RWPE1 (cell line): ENCODE data around the gene ACTR3.

ENCODE experiments used
- CTCF ChIA-PET: fragments of 350-600 bp; sonication (Branson Sonifier 250); formaldehyde crosslinking; extraction: SDS; loops from one replicate; lab custom pipeline; 2021; lab: Yijun Ruan, JAX
- POLR2A ChIA-PET: fragments of 400-600 bp; formaldehyde crosslinking; extraction: SDS; loops from one replicate; lab custom pipeline; 2020; ENCODE audit warnings: antibody characterized with exemption; ENCODE audit not compliant: low non-redundant PET; lab: Yijun Ruan, JAX
- DNase-seq: peaks from one replicate; pipeline ENCODE4 v3.0.0; 2012; ENCODE audit warnings: low spot score
- H3K27ac ChIP-seq: fragments of 450-650 bp; 2 replicates; pipeline ENCODE4 v1.5.1; 2017
- CTCF ChIP-seq: fragments of 450-650 bp; conservative IDR thresholded peaks from 2 replicates; pipeline ENCODE4 v1.5.1; 2017; ENCODE audit warnings: low read depth, mild to moderate bottlenecking

Gene ACTR3

GRCh38 chr2:114001152-114001551 is 111.3 kb downstream of the ACTR3 start:
- no peak overlapping the region for H3K27ac ChIP-seq
- ChIA-PET POLR2A (no interaction called here), CTCF (interaction anchor here (0.6 kb wide), 1 partner anchor 258 kb away, joined by 5 read pairs; no protein-coding TSS in a partner anchor)
- no peak for TF ChIP-seq CTCF
- no peak for DNase-seq

- POLR2A ChIA-PET = no interaction called here
- CTCF ChIA-PET = no interaction called here
- no peak overlapping the region for H3K27ac ChIP-seq
- no peak for DNase-seq
- TF ChIP-seq CTCF = no peak
These were observed 112.0 kb downstream of the ACTR3 start for GRCh38 chr2:114001937-114002336.

DNA sequence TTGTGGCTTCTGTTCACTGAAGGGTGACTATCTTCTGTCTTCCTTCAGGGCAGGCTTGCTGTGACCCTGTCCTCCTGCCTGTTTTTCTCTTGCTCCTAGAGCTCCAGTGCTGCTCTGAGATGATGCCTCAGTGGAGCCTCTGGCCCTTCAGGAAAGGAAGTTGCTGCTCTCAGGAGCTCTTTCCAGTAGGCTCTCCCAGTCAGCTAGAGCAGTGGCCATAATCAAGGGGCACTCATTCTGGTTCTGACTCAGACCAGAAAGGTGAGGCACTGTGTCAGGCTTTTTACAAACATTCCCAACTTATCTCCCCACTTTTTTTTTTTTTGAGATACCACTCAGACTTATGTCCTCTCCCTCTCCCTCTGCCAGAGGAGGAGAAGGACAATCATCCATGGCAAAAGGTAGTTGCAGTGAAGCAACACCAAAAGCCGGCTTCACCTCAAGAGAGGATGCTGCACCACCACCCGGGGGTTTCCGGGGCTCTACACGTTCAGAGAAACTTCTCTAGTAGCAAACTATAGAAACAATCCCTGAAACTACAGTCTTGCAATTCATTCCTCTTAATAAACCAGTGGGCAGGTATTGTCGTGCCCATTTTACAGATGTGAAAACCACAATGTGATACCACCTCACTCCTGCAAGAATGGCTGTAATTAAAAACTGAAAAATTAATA is 115.4 kb downstream of the ACTR3 start:
- ChIA-PET CTCF (interaction anchor here (0.6 kb wide), 1 partner anchor 38 kb away, joined by 3 read pairs; no protein-coding TSS in a partner anchor), POLR2A (no interaction called here)
- no peak for TF ChIP-seq CTCF
- no peak for DNase-seq
- no peak overlapping the region for H3K27ac ChIP-seq

DNA sequence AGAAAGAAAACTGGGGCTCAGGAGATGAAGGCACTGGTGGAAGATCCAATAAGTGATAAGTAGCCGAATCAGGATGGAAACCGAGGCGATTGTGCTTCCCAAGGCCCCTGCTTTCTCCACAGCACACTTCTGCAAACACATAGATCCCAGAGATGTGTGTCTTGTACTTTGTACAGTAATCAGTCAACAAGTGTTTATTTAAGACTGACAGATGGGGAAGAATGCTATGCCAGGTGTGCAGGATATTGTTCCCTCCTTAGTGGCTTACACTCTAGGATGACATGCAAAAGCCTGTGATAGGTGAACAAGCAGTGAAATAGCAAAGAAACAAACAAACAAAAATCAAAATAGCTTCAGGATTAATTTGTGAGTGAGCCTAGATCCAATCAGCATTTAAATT is 116.6 kb downstream of the ACTR3 start:
- CTCF ChIA-PET = interaction anchor here (0.6 kb wide), 1 partner anchor 580 kb away, joined by 3 read pairs; no protein-coding TSS in a partner anchor
- no peak for TF ChIP-seq CTCF
- H3K27ac ChIP-seq = no peak overlapping the region
- POLR2A ChIA-PET = no interaction called here
- DNase-seq = no peak

DNA sequence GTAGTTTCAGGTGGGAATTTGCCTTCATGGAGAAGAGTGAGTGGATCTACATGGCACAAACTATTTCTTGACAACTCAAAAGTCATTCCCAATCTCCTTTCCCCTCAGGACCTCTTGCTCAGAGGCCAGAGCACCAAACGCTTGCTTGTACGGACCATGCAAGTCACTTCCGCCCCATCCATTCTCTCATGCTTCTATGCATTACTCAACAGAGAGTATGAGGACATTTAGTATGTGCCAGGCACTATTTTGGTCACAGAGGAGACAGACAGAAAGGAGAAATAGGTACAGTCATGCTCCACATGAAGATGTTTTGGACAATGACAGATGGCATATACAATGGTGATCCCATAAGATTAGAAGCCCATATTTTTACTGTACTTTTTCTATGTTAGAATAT is 117.5 kb downstream of the ACTR3 start:
- CTCF ChIA-PET = no interaction called here
- no peak for DNase-seq
- POLR2A ChIA-PET = no interaction called here
- H3K27ac ChIP-seq = no peak overlapping the region
- TF ChIP-seq CTCF = no peak

GRCh38 chr2:114008720-114009119 is 118.8 kb downstream of the ACTR3 start:
- ChIA-PET CTCF (interaction anchor here (0.7 kb wide), 1 partner anchor 10 kb away, joined by 4 read pairs; no protein-coding TSS in a partner anchor), POLR2A (no interaction called here)
- no peak for TF ChIP-seq CTCF

More at GRCh38 chr2:114008720-114009119, 118.8 kb downstream of the ACTR3 start:
- no peak for DNase-seq
- H3K27ac ChIP-seq = no peak overlapping the region
